Activated CD4-positive, alpha-beta T cell treated with anti-CD3 and anti-CD28 coated beads, Interleukin-2, amount 10 ng/mL, durations not matched to agents 7 days and 5 days (primary cell): ENCODE measurements around the gene GASK1A. TPM values are rescaled to one million over a fixed set of nuclear protein-coding genes. Genes with fewer than 3 reads are reported as not detected.

Source experiments
- CTCF ChIA-PET: fragments of 350-600 bp; sonication (Branson Sonifier 250); formaldehyde crosslinking; loops from one replicate; lab custom pipeline; 2021; ENCODE audit warnings: antibody characterized with exemption; lab: Charles Lee
- POLR2A ChIA-PET: fragments of 350-600 bp; sonication (Branson Sonifier 250); formaldehyde crosslinking; loops from one replicate; lab custom pipeline; 2021; ENCODE audit warnings: antibody characterized with exemption; lab: Charles Lee
- DNase-seq: peaks from one replicate; pipeline ENCODE4 v3.0.0-alpha.2; 2020
- H3K27ac Mint-ChIP-seq: one replicate; pipeline ENCODE4 v1.8.0; 2021; ENCODE audit warnings: mild to moderate bottlenecking, moderate library complexity, mixed read lengths
- H3K27me3 Mint-ChIP-seq: one replicate; pipeline ENCODE4 v1.8.0; 2021; ENCODE audit warnings: mixed read lengths
- H3K36me3 Mint-ChIP-seq: one replicate; pipeline ENCODE4 v1.8.0; 2021; ENCODE audit warnings: low read depth, mixed read lengths
- H3K4me1 Mint-ChIP-seq: one replicate; pipeline ENCODE4 v1.8.0; 2021; ENCODE audit warnings: mixed read lengths
- H3K4me3 Mint-ChIP-seq: one replicate; pipeline ENCODE4 v1.8.0; 2021; ENCODE audit warnings: mild to moderate bottlenecking, moderate library complexity, mixed read lengths
- H3K9me3 Mint-ChIP-seq: one replicate; pipeline ENCODE4 v1.8.0; 2021; ENCODE audit warnings: mixed read lengths
- total RNA-seq, 2 experiments: library from RNA; stranded (reverse); gene quantifications; one replicate each; pipeline ENCODE4 v1.2.3, GENCODE V29; 2021

GASK1A gene
- total RNA-seq, 2 experiments from 2014 or later = not detected

DNA sequence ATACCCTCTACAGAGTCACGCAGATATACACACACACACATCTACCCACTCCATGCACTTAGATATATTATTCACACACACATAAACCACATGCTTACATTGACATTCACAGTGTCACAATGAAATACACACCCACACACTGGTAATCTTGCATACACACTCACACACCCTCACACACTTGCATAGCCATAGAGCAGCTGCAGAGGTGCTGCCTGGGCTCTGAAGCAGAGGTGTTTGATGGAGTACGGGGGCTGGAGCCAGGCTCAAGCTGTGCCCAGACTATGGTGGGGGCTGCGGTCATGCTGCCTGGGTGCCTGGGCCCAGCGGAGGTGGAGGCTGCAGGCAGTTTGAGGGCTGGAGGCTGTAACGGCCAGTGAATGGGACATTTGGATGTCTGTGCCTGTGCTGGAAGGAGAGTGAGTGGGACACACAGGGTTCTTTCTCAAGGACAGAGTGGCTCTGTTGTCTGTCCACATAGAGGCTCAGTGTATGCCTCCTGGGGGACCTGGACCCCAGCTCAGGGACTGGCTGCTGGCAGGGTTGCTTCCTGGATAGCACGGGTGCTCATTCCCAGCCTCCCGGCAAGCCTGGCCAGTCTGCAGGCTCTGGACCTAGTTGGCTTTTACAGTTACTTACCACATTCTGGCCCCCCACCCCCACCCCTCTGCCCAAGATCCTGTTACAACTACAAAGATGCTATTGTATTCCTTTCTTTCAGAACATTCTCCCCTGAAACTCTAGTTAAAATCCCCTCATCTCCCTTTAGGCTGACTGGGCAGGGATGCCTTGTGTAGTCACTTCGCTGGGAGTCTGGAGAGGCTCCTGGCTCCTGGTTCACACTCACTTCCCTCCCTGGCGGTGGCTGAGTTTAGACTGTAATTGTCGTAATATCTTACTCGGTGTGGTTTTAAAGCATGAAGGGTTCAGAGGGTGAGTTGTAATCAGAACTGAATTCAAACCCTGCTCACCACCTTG is 12.5 kb downstream of the GASK1A start:
- ChIA-PET CTCF (no interaction called here), POLR2A (no interaction called here)
- no peaks in the 10 kb centered on the region for H3K4me1 Mint-ChIP-seq
- no peaks in the 10 kb centered on the region for H3K36me3 Mint-ChIP-seq
- no peaks in the 10 kb centered on the region for H3K27me3 Mint-ChIP-seq
- no peaks in the 10 kb centered on the region for H3K9me3 Mint-ChIP-seq
- H3K27ac Mint-ChIP-seq = no peak overlapping the region
- no peak overlapping the region for H3K4me3 Mint-ChIP-seq
- no peak for DNase-seq

DNA sequence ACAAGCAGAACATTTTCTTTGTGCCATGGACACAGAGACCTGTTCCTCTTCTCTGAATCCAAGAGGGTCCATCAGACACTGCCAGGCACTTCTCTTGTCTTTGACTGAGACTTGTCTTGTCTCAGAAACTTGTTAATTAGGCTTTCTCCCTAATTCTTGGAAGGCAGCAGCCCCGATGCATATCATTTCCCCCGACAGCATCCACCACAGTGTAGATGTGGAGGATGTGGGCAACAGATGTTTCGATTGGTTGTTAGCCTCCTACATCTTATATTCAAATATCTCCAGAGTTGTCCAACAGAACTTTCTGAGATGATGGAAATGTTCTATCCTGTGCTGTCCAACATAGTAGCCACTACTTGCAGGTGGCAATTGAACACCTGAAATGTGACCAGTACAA is 15.5 kb downstream of the GASK1A start:
- Mint-ChIP-seq H3K9me3 (no peaks in the 10 kb centered on the region), H3K27me3 (no peaks in the 10 kb centered on the region), H3K4me1 (no peaks in the 10 kb centered on the region), H3K27ac (no peak overlapping the region), H3K36me3 (no peaks in the 10 kb centered on the region), H3K4me3 (no peak overlapping the region)
- no peak for DNase-seq
- ChIA-PET CTCF (no interaction called here), POLR2A (no interaction called here)

DNA sequence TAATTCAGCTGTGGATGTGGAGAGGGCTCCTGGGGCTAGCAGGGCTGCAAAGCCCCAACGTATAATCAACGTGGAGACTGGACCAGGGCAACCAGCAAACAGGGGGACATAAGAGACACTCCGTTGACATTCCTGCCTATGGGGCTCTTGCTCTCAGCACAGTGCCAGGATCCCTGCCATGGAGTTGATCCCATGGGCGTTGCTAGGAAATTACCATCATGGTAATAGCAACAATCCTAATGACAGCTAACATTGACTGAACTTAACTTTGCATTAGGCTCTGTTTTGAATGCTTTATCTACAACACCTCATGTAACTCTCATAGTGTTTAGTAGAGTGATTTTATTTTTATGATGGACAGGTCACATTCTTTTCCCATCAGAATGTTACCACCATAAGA is 16.9 kb downstream of the GASK1A start:
- no peaks in the 10 kb centered on the region for H3K9me3 Mint-ChIP-seq
- no peaks in the 10 kb centered on the region for H3K4me1 Mint-ChIP-seq
- H3K4me3 Mint-ChIP-seq = no peak overlapping the region
- H3K27me3 Mint-ChIP-seq = no peaks in the 10 kb centered on the region
- CTCF ChIA-PET = no interaction called here
- H3K27ac Mint-ChIP-seq = no peak overlapping the region
- no peak for DNase-seq
- POLR2A ChIA-PET = no interaction called here
- H3K36me3 Mint-ChIP-seq = no peaks in the 10 kb centered on the region

DNA sequence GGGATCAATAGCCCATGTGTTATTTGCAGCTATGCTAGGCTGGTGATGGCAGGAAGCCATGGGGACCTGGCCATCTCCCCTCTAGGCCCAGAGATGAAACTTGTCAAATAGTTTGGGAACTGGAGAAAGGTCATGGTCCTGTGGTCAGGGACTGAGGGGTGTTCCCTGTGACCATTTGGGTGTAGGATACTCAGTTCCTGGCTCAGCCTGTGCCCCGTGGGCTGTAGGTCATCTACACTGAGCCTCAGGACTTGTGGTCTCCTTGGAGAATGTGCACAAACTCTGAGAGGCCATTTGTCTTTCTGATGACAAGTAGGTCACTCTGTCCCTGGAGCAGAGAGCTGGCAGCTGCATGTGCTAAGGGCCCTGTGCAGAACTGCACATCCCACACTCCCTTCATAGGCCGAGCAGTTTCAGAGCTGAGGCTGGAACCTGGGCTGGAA is 17.5 kb downstream of the GASK1A start:
- H3K4me3 Mint-ChIP-seq = no peak overlapping the region
- DNase-seq = no peak
- ChIA-PET CTCF (no interaction called here), POLR2A (no interaction called here)
- no peak overlapping the region for H3K27ac Mint-ChIP-seq
- H3K27me3 Mint-ChIP-seq = no peaks in the 10 kb centered on the region
- H3K4me1 Mint-ChIP-seq = no peaks in the 10 kb centered on the region
- H3K36me3 Mint-ChIP-seq = no peaks in the 10 kb centered on the region
- no peaks in the 10 kb centered on the region for H3K9me3 Mint-ChIP-seq

DNA sequence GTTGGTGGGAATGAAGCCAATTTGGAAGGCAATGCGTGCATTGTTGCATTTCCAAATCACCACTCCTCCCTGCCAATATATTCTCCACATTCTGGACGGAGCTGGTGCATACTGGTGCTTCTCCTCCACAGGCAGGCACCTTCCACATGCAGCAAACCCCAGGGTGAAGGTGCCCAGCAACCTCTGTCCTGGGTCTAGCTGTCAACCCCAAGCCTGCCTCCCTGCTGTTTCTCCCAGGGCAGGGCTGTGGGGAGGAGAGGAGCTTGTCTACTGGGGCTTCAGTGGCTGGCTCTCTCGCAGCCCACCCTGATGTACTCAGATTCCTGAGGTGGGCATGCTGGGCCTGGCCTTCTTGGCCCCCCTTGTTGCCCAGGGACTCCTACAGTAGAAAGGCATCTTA is 20.1 kb downstream of the GASK1A start:
- no peaks in the 10 kb centered on the region for H3K27me3 Mint-ChIP-seq
- H3K36me3 Mint-ChIP-seq = no peaks in the 10 kb centered on the region
- ChIA-PET POLR2A (no interaction called here), CTCF (interaction anchor here (0.6 kb wide), 1 partner anchor 1124 kb away, joined by 3 read pairs; no protein-coding TSS in a partner anchor)
- H3K4me1 Mint-ChIP-seq = no peaks in the 10 kb centered on the region
- H3K9me3 Mint-ChIP-seq = no peaks in the 10 kb centered on the region
- no peak overlapping the region for H3K4me3 Mint-ChIP-seq
- no peak overlapping the region for H3K27ac Mint-ChIP-seq
- DNase-seq = no peak

DNA sequence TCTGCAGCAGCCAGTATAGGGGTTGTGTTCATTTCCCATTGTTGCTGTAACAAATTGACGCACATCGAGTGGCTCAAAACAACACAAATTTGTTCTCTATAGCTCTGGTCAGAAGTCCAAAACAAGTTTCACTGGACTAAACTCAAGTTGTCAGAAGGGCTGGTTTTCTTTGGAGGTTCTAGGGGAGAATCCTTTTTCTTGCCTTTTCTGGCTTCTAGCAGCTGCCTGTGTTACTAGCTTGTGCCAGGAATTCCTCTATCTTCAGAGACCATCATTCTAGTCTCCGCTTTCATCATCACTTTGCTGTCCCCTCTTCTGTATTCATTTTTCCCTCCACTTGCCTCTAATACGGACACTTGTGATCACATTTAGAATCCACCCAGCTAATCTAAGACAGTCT is 20.5 kb downstream of the GASK1A start:
- POLR2A ChIA-PET = no interaction called here
- no peak overlapping the region for H3K27ac Mint-ChIP-seq
- no peaks in the 10 kb centered on the region for H3K4me1 Mint-ChIP-seq

DNA sequence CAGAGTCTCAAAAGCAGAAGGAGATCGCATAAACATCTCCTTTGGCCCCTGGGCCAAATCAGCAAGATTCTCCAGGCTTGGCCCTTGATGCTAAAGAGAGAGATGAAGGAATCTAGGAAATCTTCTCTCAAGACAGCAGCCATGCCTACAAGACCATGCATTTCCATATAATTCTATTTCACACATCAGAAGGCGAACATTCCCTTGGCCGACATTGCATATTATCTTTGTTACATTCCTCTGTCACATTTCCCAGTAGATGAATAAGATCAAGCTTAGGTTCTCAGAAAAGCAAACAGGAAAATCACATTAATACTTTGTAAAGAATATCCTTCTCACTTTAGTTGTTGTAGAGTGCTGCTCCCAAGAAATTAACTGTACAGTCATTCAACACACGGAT is 21.3 kb downstream of the GASK1A start:
- Mint-ChIP-seq H3K9me3 (no peaks in the 10 kb centered on the region), H3K27me3 (no peaks in the 10 kb centered on the region), H3K36me3 (no peaks in the 10 kb centered on the region), H3K4me3 (no peak overlapping the region), H3K4me1 (peaks cover 2% of the 10 kb centered on the region), H3K27ac (no peak overlapping the region)
- no peak for DNase-seq
- POLR2A ChIA-PET = no interaction called here
- CTCF ChIA-PET = no interaction called here

More for the DNA sequence above, 20.5 kb downstream of the GASK1A start:
- CTCF ChIA-PET = interaction anchor here (0.6 kb wide), 1 partner anchor 1124 kb away, joined by 3 read pairs; no protein-coding TSS in a partner anchor
- Mint-ChIP-seq H3K4me3 (no peak overlapping the region), H3K27me3 (no peaks in the 10 kb centered on the region), H3K36me3 (no peaks in the 10 kb centered on the region), H3K9me3 (no peaks in the 10 kb centered on the region)
- no peak for DNase-seq

DNA sequence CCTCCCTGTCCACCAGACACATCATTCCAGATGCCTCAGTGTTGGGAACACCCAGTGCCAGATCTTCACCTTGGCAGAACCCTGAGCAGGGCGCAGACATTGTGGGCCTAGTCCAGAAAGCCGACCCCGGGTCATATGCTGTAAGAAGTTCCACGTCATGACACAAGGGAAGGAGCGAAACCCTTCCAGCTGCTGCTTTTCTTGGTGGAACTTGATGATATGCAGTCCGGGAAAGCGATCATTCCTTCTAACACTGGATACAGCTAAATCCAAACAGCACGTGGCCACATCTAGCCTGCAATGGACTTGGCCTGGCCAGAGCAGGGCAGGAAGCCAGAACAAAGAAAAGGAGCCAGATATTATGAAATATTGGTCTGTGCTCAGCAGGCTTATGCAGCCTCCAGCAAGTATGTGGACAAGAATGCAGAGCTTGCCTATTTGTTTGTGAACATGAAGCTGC is 22.0 kb downstream of the GASK1A start:
- Mint-ChIP-seq H3K4me3 (no peak overlapping the region), H3K9me3 (no peaks in the 10 kb centered on the region), H3K27ac (no peak overlapping the region), H3K27me3 (no peaks in the 10 kb centered on the region), H3K4me1 (peaks cover 2% of the 10 kb centered on the region), H3K36me3 (no peaks in the 10 kb centered on the region)
- POLR2A ChIA-PET = no interaction called here
- CTCF ChIA-PET = no interaction called here
- DNase-seq = no peak

DNA sequence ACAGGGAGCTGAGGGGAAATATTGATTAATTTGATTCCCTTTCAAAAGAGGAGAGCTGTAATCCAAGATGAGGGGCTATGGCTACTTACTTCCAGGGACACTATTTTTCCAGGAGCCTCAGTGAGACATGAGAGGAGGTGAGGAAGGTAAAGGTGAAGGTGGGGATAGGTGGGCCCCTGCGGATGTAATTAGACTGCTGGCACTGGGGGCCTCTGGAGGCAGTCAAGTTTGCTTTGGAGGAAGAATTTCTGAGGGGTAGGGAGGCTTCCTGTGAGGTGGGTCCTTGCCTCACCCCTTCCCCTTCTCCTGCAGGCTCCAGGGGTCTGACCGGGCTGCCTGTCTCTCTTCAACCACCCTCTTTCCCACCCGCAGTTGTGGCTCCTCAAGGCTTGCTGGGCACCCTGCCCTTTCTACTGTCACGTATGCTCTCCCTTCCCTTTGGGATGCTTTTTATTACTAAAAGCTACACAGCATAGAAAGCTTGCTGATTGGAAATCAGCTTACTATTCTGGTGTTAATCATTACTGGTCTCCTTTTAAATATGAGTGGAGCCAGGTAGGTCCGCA is 22.5 kb downstream of the GASK1A start:
- ChIA-PET POLR2A (no interaction called here), CTCF (no interaction called here)
- H3K27ac Mint-ChIP-seq = no peak overlapping the region
- peaks cover 2% of the 10 kb centered on the region for H3K4me1 Mint-ChIP-seq
- no peak overlapping the region for H3K4me3 Mint-ChIP-seq
- no peaks in the 10 kb centered on the region for H3K27me3 Mint-ChIP-seq
- no peak for DNase-seq
- H3K9me3 Mint-ChIP-seq = no peaks in the 10 kb centered on the region
- no peaks in the 10 kb centered on the region for H3K36me3 Mint-ChIP-seq

DNA sequence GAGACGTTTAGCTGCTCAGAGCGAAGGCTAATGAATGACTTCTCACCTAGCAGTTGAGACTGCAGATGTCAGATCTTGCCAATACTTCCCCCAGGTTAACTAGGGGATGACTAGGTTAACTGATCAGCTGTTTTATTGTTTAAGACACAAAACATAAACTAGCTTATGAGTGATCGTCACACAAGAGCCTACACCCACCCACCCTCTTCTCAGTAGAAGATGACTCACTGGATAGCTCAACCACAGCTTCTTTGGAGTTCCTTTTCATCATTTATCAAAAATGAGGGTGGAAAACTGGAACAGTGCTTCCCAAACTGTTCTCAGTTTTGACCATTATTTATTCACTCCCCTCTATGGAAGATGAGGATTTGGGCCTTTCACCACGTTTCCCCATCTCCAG is 25.2 kb downstream of the GASK1A start:
- Mint-ChIP-seq H3K27ac (no peak overlapping the region), H3K36me3 (no peaks in the 10 kb centered on the region), H3K4me3 (no peak overlapping the region), H3K9me3 (no peaks in the 10 kb centered on the region), H3K27me3 (no peaks in the 10 kb centered on the region), H3K4me1 (peaks cover 2% of the 10 kb centered on the region)
- ChIA-PET POLR2A (no interaction called here), CTCF (no interaction called here)
- no peak for DNase-seq

DNA sequence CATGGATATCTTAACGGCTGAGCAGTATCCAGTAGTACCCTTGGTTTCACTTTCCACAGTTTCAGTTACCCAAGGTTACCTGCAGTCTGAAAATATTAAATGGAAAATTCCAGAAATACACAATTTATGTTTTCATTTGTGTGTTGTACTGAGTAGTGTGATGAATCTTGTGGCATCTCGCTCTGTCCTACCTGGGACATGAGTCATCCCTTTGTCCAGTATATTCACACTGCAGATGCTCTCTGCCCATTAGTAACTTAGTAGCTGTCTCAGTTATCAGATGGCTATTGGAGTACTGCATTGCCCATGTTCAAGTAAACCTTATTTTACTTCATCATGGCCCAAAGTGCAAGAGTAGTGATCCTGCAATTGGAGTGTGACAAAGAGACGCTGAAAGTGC is 26.1 kb downstream of the GASK1A start:
- ChIA-PET CTCF (no interaction called here), POLR2A (no interaction called here)
- Mint-ChIP-seq H3K27me3 (no peaks in the 10 kb centered on the region), H3K4me1 (peaks cover 2% of the 10 kb centered on the region), H3K36me3 (no peaks in the 10 kb centered on the region), H3K27ac (no peak overlapping the region), H3K9me3 (peaks cover under 1% of the 10 kb centered on the region), H3K4me3 (no peak overlapping the region)
- no peak for DNase-seq

DNA sequence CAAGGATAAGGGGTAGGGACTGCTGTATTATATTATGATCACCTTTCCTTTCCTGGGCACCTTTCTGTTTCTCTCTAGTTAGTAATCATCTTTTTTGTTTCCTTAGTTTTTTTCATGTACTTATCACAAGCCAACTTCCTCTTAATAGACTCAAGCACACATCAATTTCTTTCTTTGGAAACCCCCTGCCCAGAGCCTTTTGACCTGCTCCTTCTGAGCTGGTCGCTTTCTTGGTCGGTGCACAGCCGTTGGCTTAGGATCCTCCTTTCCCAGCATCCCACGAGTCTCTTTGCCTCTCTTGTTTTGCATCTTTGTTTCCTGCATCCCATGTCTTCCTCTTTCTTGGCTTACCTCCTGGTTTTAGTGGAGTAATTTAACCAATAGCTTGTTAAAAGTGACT is 26.9 kb downstream of the GASK1A start:
- no peak overlapping the region for H3K4me3 Mint-ChIP-seq
- H3K27me3 Mint-ChIP-seq = no peaks in the 10 kb centered on the region
- H3K9me3 Mint-ChIP-seq = peaks cover 5% of the 10 kb centered on the region
- CTCF ChIA-PET = interaction anchor here (1.0 kb wide), 1 partner anchor 28 kb away, joined by 3 read pairs; no protein-coding TSS in a partner anchor
- H3K27ac Mint-ChIP-seq = no peak overlapping the region
- POLR2A ChIA-PET = no interaction called here
- no peaks in the 10 kb centered on the region for H3K36me3 Mint-ChIP-seq
- H3K4me1 Mint-ChIP-seq = peaks cover 2% of the 10 kb centered on the region
- no peak for DNase-seq

DNA sequence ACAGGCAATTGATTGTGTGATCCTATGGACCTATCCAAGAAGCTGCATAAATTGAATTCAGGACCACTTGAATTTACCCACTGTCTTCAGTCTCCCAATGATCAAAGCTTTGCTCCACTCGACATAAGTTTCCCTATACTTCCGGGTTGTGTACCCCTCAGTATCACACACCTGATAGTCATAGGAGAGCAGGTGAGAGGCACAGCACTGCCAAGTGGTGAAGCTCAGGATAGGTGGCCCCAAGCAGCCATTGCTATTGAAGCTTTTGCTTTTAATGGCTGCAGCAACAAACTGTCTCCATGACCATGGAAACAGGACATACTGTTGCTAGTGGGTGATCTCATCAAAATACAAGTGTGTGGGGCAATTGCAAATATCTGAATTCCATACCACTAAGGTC is 27.7 kb downstream of the GASK1A start:
- H3K4me3 Mint-ChIP-seq = no peak overlapping the region

More for the DNA sequence above, 27.7 kb downstream of the GASK1A start:
- Mint-ChIP-seq H3K27me3 (no peaks in the 10 kb centered on the region), H3K27ac (no peak overlapping the region), H3K4me1 (peaks cover 2% of the 10 kb centered on the region), H3K36me3 (no peaks in the 10 kb centered on the region), H3K9me3 (peaks cover 5% of the 10 kb centered on the region)
- ChIA-PET CTCF (interaction anchor here (1.0 to 1.2 kb wide), 2 partner anchors 14 to 27 kb away, joined by 3 read pairs; no protein-coding TSS in a partner anchor), POLR2A (no interaction called here)
- DNase-seq = no peak
